SK-MEL-5 (cell line): Measurements from ENCODE around the gene GPR137. TPM values are rescaled to one million over a fixed set of nuclear protein-coding genes. Genes with fewer than 3 reads are reported as not detected.
A peak's percentile ranks its signal among the peaks of the same experiment; 100 is the strongest.

Experiments used
- DNase-seq: peaks from one replicate; pipeline ENCODE4 v3.0.0-alpha.2; 2016; ENCODE audit warnings: low read depth, low spot score
- in situ Hi-C: cut with HindIII; loops from 2 replicates; pipeline ENCODE4 v1.10.0; 2016; ENCODE audit warnings: low sequenced_read_pairs, high pct_unique_total_duplicates, low pct_unique_long_range_greater_than_20kb
- total RNA-seq: library from RNA; depleted of rRNA; stranded (reverse); fragments of >200 nt; shearing (Covaris generic); gene quantifications from 2 replicates; pipeline ENCODE4 v1.2.3, GENCODE V29; 2014

The GPR137 gene
- total RNA-seq, 1 experiment from 2014 or later = 7.9 TPM

GRCh38 chr11:64247729-64248531 lies 37.7 kb upstream of the GPR137 start:
- in situ Hi-C loops = no loop called here

DNA sequence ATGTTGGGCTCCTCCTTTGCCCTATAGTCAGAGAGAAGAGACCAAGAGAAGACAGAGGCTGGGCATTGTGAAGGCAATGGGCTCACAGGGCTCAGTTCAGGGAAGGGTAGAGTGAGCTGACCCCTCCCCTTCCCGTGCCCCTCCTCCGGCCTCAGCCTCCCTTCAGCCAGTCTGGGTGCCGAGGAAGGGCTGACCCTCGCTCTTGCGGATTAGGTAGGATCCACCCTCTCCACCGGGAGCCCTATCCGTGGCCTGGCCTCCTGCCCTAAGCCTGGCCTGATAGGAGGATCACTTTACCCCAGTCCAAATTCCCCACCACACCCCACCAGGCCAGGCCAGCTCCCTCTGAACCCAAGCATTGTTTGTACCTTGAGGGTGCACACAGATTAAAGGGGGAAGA lies 37.1 kb upstream of the GPR137 start:
- DNase-seq = no peak
- in situ Hi-C loops = no loop called here

More at GRCh38 chr11:64247729-64248531, 37.7 kb upstream of the GPR137 start:
- DNase-seq = no peak

DNA sequence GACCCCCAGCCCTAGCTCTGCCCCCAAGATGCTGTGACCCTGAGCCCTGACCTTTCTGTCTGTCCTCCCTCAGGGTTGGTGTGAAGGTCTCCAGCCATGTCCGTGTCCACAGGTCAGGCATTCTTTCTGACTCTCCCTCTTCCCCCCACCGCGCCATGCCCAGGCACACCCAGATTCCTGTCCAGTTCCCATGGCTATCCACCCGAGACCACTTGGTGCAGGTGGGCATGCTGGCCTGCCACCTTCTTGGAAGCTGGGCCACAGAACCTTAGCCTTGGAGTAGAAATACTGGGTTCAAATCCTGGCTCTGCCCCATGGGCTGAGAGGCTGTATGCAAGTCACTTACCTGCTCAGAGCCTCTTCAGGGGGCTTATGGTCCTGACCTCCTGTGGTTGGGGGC lies 36.6 kb upstream of the GPR137 start:
- DNase-seq = no peak
- in situ Hi-C loops = no loop called here

DNA sequence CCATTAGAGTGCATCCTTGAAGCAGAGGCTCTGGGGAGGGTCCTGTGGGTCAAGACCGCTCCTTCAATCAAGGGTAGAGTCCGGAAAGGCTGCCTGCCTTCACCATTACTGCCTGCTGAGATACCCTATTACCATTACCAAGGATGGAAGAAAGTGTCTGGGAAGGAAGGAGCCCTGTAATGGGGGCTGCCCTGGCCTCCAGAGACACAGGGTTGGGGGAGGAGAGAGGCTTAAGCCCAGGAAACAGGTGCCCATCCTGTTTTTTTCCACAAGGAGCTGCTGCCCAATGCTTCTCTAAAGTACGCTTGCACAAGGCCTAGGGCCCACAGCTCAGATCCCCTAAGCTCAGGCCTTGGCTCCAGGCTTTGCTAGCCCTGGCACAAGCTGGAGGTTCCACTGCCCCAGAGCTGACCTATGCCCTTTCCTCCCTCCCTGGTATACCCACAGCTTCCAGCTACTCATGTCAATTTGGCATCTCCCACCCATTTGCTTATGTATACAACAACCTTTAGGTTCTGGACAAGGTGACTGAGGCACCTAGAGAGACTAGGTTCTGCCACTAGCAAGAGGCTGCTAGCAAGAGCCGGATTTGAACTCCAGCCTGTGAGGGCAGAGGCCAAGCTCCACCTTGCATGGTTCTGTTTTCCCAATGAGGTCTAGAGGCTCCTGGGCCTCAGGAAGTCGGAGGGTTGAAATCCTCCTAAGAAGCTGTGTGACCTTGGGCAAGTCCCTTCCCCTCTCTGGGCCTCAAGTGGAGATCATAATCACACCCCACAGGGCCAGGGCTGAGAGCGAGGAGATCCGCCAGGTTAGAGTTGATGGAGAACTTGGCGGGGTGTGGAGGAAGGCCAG lies 35.9 kb upstream of the GPR137 start:
- DNase-seq = no peak
- in situ Hi-C loops = no loop called here

DNA sequence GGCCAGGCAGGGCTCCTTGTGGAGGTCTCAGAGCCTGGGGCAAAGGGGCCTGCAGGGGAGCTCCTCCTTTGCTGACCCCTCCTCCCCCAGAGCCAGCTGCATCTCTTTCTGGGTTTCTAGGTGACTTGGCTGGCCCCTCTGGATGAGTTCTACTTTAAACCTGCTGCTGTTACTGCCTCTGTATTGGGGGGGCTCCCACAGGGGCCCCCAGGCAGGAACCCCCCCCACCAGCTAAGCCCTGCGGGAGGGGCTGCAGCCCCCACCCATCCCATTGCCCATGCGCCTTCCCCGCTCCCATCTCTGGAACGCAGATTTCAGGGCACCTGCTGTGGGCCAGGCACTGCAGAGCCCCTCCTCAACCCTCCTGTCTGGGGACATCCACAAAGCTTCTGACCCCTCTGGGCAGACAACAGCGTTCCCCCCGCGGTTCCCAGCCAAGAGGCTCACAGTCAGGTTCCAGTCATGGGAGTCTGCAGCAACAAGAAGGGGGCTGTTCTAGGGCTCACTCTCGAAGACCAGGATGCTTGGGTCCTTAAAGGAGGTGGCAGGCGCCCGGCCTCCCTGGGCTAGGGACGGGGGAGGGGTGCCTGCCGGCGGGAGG lies 35.1 kb upstream of the GPR137 start:
- no peak for DNase-seq
- in situ Hi-C loops = no loop called here

DNA sequence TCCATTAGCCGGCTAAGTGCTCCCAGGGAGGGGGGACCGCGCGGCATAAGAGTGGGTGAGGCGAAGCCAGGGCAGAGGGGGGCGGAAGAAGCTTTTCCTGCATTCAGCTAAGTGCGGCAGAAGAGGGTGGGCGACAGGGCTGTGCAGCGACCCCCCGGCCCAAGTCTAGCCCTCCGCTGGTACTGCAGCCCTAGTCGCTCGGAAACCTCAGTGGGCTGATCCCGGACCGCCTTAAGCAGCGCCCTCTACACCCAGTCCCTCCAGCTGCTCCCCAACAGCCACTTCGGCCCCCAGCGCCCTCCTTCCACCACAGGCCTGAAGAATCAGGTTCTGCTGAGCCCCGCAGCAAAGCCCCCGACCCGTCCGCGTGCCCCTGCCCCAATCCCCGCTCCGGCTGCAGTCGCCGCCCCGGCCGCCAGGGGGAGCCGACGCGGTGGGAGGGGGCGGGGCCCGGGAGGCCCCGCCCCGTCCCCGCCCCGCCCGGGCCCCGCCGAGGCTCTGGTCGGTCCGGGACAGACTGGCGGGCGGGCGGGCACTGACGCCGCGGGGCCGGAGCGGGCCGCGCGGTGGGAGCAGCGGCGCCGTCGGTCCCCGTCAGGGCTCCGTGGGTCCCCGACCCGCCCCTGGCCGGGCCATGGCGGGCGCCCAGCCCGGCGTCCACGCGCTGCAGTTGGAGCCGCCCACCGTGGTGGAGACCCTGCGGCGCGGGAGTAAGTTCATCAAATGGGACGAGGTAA lies 34.5 kb upstream of the GPR137 start, which contains the start of gene PLCB3:
TSS of gene PLCB3 (plus strand) at position 515 of the 737 bp plus-strand sequence. CDS start at position 635, 120 bp downstream.
- in situ Hi-C loops = no loop called here
- no peak for DNase-seq

DNA sequence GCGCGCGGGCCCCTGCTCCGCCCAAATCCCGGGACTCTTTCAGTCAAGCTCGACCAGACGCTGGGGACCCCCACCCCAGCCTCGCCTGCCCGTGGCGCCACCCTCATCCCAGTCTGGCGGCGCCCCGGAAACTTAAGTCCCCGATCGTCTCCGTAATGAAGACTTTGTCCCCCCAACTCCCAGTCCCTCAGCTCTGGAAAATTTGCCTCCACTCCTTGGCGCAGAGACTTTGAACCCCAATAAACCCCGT lies 34.0 kb upstream of the GPR137 start:
- in situ Hi-C loops = no loop called here
- DNase-seq = no peak

GRCh38 chr11:64252003-64252872 lies 33.4 kb upstream of the GPR137 start:
- in situ Hi-C loops = no loop called here
- peak; percentile 50 for DNase-seq

GRCh38 chr11:64253043-64253442 lies 32.6 kb upstream of the GPR137 start:
- in situ Hi-C loops = no loop called here
- DNase-seq = no peak

GRCh38 chr11:64253481-64253880 lies 32.2 kb upstream of the GPR137 start:
- DNase-seq = no peak
- in situ Hi-C loops = no loop called here

- in situ Hi-C loops = no loop called here
- DNase-seq = no peak
Measured at GRCh38 chr11:64254326-64254725, 31.3 kb upstream of the GPR137 start.

- in situ Hi-C loops = no loop called here
- no peak for DNase-seq
Measured at GRCh38 chr11:64255135-64256128, 30.2 kb upstream of the GPR137 start.

DNA sequence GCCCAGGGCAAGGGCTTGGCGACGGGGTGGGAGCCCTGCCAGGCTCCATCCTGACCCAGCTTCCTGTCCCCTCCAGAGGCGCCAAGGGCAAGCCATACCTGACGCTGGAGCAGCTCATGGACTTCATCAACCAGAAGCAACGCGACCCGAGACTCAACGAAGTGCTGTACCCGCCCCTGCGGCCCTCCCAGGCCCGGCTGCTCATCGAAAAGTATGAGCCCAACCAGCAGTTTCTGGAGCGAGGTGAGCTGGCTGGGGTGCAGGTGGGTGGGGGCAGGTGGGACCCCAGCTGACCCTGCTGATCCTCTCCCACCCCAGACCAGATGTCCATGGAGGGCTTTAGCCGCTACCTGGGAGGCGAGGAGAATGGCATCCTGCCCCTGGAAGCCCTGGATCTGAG lies 29.3 kb upstream of the GPR137 start:
- no peak for DNase-seq
- in situ Hi-C loops = no loop called here

GRCh38 chr11:64258356-64258755 lies 27.3 kb upstream of the GPR137 start:
- no peak for DNase-seq
- in situ Hi-C loops = no loop called here

DNA sequence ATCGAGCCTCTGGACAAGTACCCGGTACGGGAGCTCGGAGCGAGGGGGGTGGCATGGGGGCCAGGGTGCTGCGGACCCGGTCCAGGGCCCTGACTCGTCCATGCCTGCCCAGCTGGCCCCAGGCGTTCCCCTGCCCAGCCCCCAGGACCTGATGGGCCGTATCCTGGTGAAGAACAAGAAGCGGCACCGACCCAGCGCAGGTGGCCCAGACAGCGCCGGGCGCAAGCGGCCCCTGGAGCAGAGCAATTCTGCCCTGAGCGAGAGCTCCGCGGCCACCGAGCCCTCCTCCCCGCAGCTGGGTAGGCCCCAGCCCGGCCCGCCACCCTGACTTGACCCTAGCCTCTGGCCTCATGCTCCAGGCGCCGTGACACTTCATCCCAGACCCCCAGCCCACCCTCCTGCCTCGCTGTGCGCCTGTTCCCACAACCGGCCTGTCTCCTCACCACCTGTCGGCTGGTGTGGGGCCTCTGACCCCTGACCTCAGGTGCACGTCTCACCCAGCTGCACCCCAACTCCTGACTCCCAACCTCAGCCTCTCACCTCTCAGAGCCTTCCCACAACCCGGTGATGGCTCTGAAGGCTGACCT lies 26.6 kb upstream of the GPR137 start:
- in situ Hi-C loops = no loop called here
- DNase-seq = no peak
